Left kidney (tissue), 2 donors: ENCODE results near the gene PDE8B. TPM values are rescaled to one million over a fixed set of nuclear protein-coding genes. Genes with fewer than 3 reads are reported as not detected.
A peak's percentile ranks its signal among the peaks of the same experiment; 100 is the strongest.

ENCODE experiments used
- DNase-seq: peaks from one replicate; pipeline ENCODE4 v3.0.0-alpha.2; 2013
- polyA plus RNA-seq: library from polyadenylated mRNA; unstranded; fragments of 120-200 nt; gene quantifications from one replicate; pipeline ENCODE4 v1.2.1, GENCODE V29; 2013; ENCODE audit not compliant: insufficient read length

Gene PDE8B
- polyA plus RNA-seq, 1 donor = 6.0 TPM

GRCh38 chr5:77319117-77319804 lies 108.8 kb downstream of the PDE8B start:
- no peak for DNase-seq

- no peak for DNase-seq
These were observed 111.4 kb downstream of the PDE8B start for GRCh38 chr5:77321793-77322394.

- no peak for DNase-seq
These were observed 111.9 kb downstream of the PDE8B start for GRCh38 chr5:77322406-77322805.

GRCh38 chr5:77325921-77326541 lies 115.6 kb downstream of the PDE8B start:
- DNase-seq = no peak

- DNase-seq = no peak
These were observed 116.7 kb downstream of the PDE8B start for GRCh38 chr5:77326986-77327734.

GRCh38 chr5:77328930-77329647 lies 118.6 kb downstream of the PDE8B start:
- no peak for DNase-seq

GRCh38 chr5:77329664-77330430 lies 119.4 kb downstream of the PDE8B start:
- DNase-seq = no peak

GRCh38 chr5:77333036-77333435 lies 122.6 kb downstream of the PDE8B start:
- no peak for DNase-seq

- no peak for DNase-seq
These were observed 123.1 kb downstream of the PDE8B start for GRCh38 chr5:77333451-77334123.

- DNase-seq = no peak
These were observed 126.8 kb downstream of the PDE8B start for GRCh38 chr5:77337246-77337645.

GRCh38 chr5:77337686-77338085 lies 127.2 kb downstream of the PDE8B start:
- peak; percentile 14 for DNase-seq

GRCh38 chr5:77339337-77339890 lies 128.9 kb downstream of the PDE8B start:
- DNase-seq = no peak

GRCh38 chr5:77343165-77343564 lies 132.7 kb downstream of the PDE8B start:
- DNase-seq = no peak

- no peak for DNase-seq
These were observed 137.1 kb downstream of the PDE8B start for GRCh38 chr5:77347435-77348098.

- no peak for DNase-seq
These were observed 142.8 kb downstream of the PDE8B start for GRCh38 chr5:77353251-77353650.

GRCh38 chr5:77354454-77354853 lies 144.0 kb downstream of the PDE8B start:
- DNase-seq = no peak

GRCh38 chr5:77355080-77355479 lies 144.6 kb downstream of the PDE8B start:
- DNase-seq = no peak

- DNase-seq = no peak
These were observed 145.3 kb downstream of the PDE8B start for GRCh38 chr5:77355751-77356150.

- DNase-seq = no peak
These were observed 146.3 kb downstream of the PDE8B start for GRCh38 chr5:77356740-77357139.
